Fibroblast of the aortic adventitia (primary cell): ENCODE results near the gene ALG12. TPM values are rescaled to one million over a fixed set of nuclear protein-coding genes. Genes with fewer than 3 reads are reported as not detected.

Experiments
- DNase-seq: peaks from one replicate; pipeline ENCODE4 v3.0.0-alpha.2; 2010; ENCODE audit warnings: low read depth
- H3K4me3 ChIP-seq: 2 replicates; pipeline ENCODE4 v1.5.1; 2011; ENCODE audit warnings: low read depth, mild to moderate bottlenecking, control low read depth, low read length, moderate library complexity
- CTCF ChIP-seq: IDR thresholded peaks from 2 replicates; pipeline ENCODE4 v1.5.1; 2011; ENCODE audit warnings: mild to moderate bottlenecking, low read length, control low read depth, inconsistent platforms; ENCODE audit not compliant: insufficient read depth
- total RNA-seq: library from RNA; depleted of rRNA; stranded (reverse); fragments of >200 nt; gene quantifications from 2 replicates; pipeline ENCODE4 v1.2.3, GENCODE V29; 2012; ENCODE audit warnings: low replicate concordance

ALG12 gene
- total RNA-seq, 1 donor: 19.9 TPM

- H3K4me3 ChIP-seq: no peak overlapping the region
- no peak for TF ChIP-seq CTCF
- no peak for DNase-seq
Measured at GRCh38 chr22:49863931-49864330, 54.3 kb downstream of the ALG12 start.

- H3K4me3 ChIP-seq: no peak overlapping the region
- peak; percentile 12 for DNase-seq
- no peak for TF ChIP-seq CTCF
Measured at GRCh38 chr22:49862496-49862776, 55.8 kb downstream of the ALG12 start.

GRCh38 chr22:49861642-49862495 lies 56.4 kb downstream of the ALG12 start:
- no peak for DNase-seq
- no peak overlapping the region for H3K4me3 ChIP-seq
- TF ChIP-seq CTCF: no peak

- no peak for TF ChIP-seq CTCF
- no peak overlapping the region for H3K4me3 ChIP-seq
- DNase-seq: no peak
Measured at GRCh38 chr22:49858827-49859226, 59.4 kb downstream of the ALG12 start.

- no peak overlapping the region for H3K4me3 ChIP-seq
- no peak for TF ChIP-seq CTCF
Measured at GRCh38 chr22:49856766-49857618, 61.2 kb downstream of the ALG12 start.

GRCh38 chr22:49856343-49856742 lies 61.9 kb downstream of the ALG12 start:
- TF ChIP-seq CTCF: no peak
- H3K4me3 ChIP-seq: no peak overlapping the region
- DNase-seq: no peak

More at GRCh38 chr22:49856766-49857618, 61.2 kb downstream of the ALG12 start:
- no peak for DNase-seq
